ENCODE measurements around the gene GLIPR2. TPM values are rescaled to one million over a fixed set of nuclear protein-coding genes. Genes with fewer than 3 reads are reported as not detected.

GLIPR2 gene
- total and polyA plus RNA-seq, 2 donors (not counting 3 experiments of a cell fraction or from before 2014, with no cell fraction given): 22.0 to 42.4 TPM

- dilution Hi-C loops (cut with MboI; ENCODE audit: extremely low pct_ligation_motif_present, low sequenced_read_pairs): no loop called here
- Histone ChIP-seq H3K9me1 (replicated peaks; ENCODE audit: control insufficient read depth, extremely low read depth, insufficient read depth, low read length) (no peaks in the 10 kb centered on the region), H3K4me1 (ENCODE audit: control insufficient read depth, extremely low read depth, insufficient read depth, low read length) (peaks cover 32% of the 10 kb centered on the region), H3K4me2 (ENCODE audit: insufficient read depth, low read length) (peak overlapping the region; percentile 28), H3K27me3 (ENCODE audit: control insufficient read depth in 2 of 2, insufficient read depth in 2 of 2, low read length in 2 of 2) (no peaks in the 10 kb centered on the region), H3K79me2 (ENCODE audit: control insufficient read depth, insufficient read depth, low read length) (no peaks in the 10 kb centered on the region), H2AFZ (ENCODE audit: low read depth, low read length) (peak overlapping the region; percentile 13), H4K20me1 (replicated peaks; ENCODE audit: control insufficient read depth, extremely low read depth, insufficient read depth, low read length) (no peaks in the 10 kb centered on the region), H3K4me3 (replicated peaks in 1 of 3; ENCODE audit: insufficient read depth in 1 of 3, low read depth in 1 of 3, low read length in 3 of 3) (no peak overlapping the region), H3K9ac (replicated peaks; ENCODE audit: extremely low read depth, insufficient read depth, low read length) (peak overlapping the region; percentile 56), H3K36me3 (ENCODE audit: control insufficient read depth in 2 of 2, extremely low read depth in 1 of 2, insufficient read depth in 2 of 2, low read length in 2 of 2) (no peaks in the 10 kb centered on the region), H3K27ac (ENCODE audit: insufficient read depth, low read depth, low read length) (peak overlapping the region; percentile 57), H3K9me3 (replicated peaks; ENCODE audit: control insufficient read depth, insufficient read depth, low read length) (no peaks in the 10 kb centered on the region)
- peak; percentile 82 for DNase-seq (ENCODE audit: low read depth, low spot score)
- intact Hi-C loops (cut with micrococcal nuclease): loop anchor here (1.0 kb wide), 1 partner anchor 9 kb away; no protein-coding TSS in a partner anchor
- TF ChIP-seq JUN (IDR thresholded peaks at IDR 0.05; ENCODE audit: borderline replicate concordance, insufficient read depth, insufficient read length, low read depth) (peak; percentile 60), CTCF (IDR thresholded peaks at IDR 0.05; ENCODE audit: extremely low read depth in 1 of 2, insufficient read depth in 1 of 2, low read depth in 1 of 2, low read length in 2 of 2) (no peak)
- CTCF ChIA-PET: interaction anchor here (0.9 to 1.6 kb wide), 7 partner anchors 9 to 200 kb away, joined by 3 to 18 read pairs (median 4); partner anchors contain the start of gene GLIPR2
- POLR2A ChIA-PET: interaction anchor here (1.9 kb wide), 1 partner anchor 52 kb away, joined by 5 read pairs; no protein-coding TSS in a partner anchor
- FAIRE-seq: peak; percentile 55
- BruUV-seq (replicated peaks): no TSS peak
Observed at GRCh38 chr9:36154331-36154952, 17.9 kb downstream of the GLIPR2 start.

- no peak for TF ChIP-seq POLR2AphosphoS5 (IDR thresholded peaks at IDR 0.05; ENCODE audit: insufficient read depth, low read depth, low read length)
- TF ChIP-seq GATA2 (IDR thresholded peaks at IDR 0.05; ENCODE audit: insufficient read depth, insufficient read length, low read depth, low read length): no peak
- dilution Hi-C loops (cut with MboI; ENCODE audit: extremely low pct_ligation_motif_present, low sequenced_read_pairs) (no loop called here), intact Hi-C loops (cut with micrococcal nuclease) (no loop called here)
- no peak overlapping the region for H3K27ac ChIP-seq (ENCODE audit: insufficient read depth, low read depth, low read length)
- BruUV-seq (replicated peaks): no TSS peak
- H3K4me1 ChIP-seq (ENCODE audit: control insufficient read depth, extremely low read depth, insufficient read depth, low read length): peaks cover 25% of the 10 kb centered on the region
- no peak for DNase-seq (ENCODE audit: low read depth, low spot score)
- H4K20me1 ChIP-seq (replicated peaks; ENCODE audit: control insufficient read depth, extremely low read depth, insufficient read depth, low read length): no peaks in the 10 kb centered on the region
- H3K9me1 ChIP-seq (replicated peaks; ENCODE audit: control insufficient read depth, extremely low read depth, insufficient read depth, low read length): no peaks in the 10 kb centered on the region
- H2AFZ ChIP-seq (ENCODE audit: low read depth, low read length): no peak overlapping the region
- H3K79me2 ChIP-seq (ENCODE audit: control insufficient read depth, insufficient read depth, low read length): no peaks in the 10 kb centered on the region
- H3K27me3 ChIP-seq (ENCODE audit: control insufficient read depth in 2 of 2, insufficient read depth in 2 of 2, low read length in 2 of 2): no peaks in the 10 kb centered on the region
- H3K4me3 ChIP-seq (replicated peaks in 1 of 3; ENCODE audit: insufficient read depth in 1 of 3, low read depth in 1 of 3, low read length in 3 of 3): no peak overlapping the region
- no peak for FAIRE-seq
- CTCF ChIA-PET: no interaction called here
- H3K36me3 ChIP-seq (ENCODE audit: control insufficient read depth in 2 of 2, extremely low read depth in 1 of 2, insufficient read depth in 2 of 2, low read length in 2 of 2): no peaks in the 10 kb centered on the region
- POLR2A ChIA-PET: no interaction called here
- H3K4me2 ChIP-seq (ENCODE audit: insufficient read depth, low read length): no peak overlapping the region
- H3K9ac ChIP-seq (replicated peaks; ENCODE audit: extremely low read depth, insufficient read depth, low read length): no peak overlapping the region
- no peaks in the 10 kb centered on the region for H3K9me3 ChIP-seq (replicated peaks; ENCODE audit: control insufficient read depth, insufficient read depth, low read length)
Observed at GRCh38 chr9:36156116-36156515, 19.6 kb downstream of the GLIPR2 start.
